Kidney epithelial cell (primary cell): ENCODE results near the gene IFT52. TPM values are rescaled to one million over a fixed set of nuclear protein-coding genes. Genes with fewer than 3 reads are reported as not detected.

Experiments used
- DNase-seq: peaks from one replicate; pipeline ENCODE4 v3.0.0-alpha.2; 2010; ENCODE audit warnings: low read depth
- H3K27me3 ChIP-seq: 2 replicates; pipeline ENCODE4 v1.6.0; 2011; ENCODE audit warnings: low read length; ENCODE audit not compliant: control insufficient read depth, insufficient read depth
- H3K36me3 ChIP-seq: 2 replicates; pipeline ENCODE4 v1.5.1; 2011; ENCODE audit warnings: low read length; ENCODE audit not compliant: control insufficient read depth, insufficient read depth
- H3K4me3 ChIP-seq: 2 replicates; pipeline ENCODE4 v1.5.1; 2011; ENCODE audit warnings: low read depth, mild to moderate bottlenecking, control low read depth, low read length
- total RNA-seq: library from RNA; depleted of rRNA; stranded (reverse); fragments of >200 nt; gene quantifications from 2 replicates; pipeline ENCODE4 v1.2.3, GENCODE V29; 2015
- TF ChIP-seq, protein P1 (sequence below): IDR thresholded peaks from 2 replicates; pipeline ENCODE4 v1.5.1; 2011; ENCODE audit warnings: mild to moderate bottlenecking, moderate library complexity, low read length, control low read depth, inconsistent platforms; ENCODE audit not compliant: insufficient read depth, poor library complexity, severe bottlenecking

Gene IFT52
- total RNA-seq, result 29.7 and 35.4 TPM in 2 replicates

GRCh38 chr20:43590392-43591303 is at the start of gene IFT52:
TSS of gene IFT52 (plus strand) at chr20:43590937. CDS start at chr20:43594699, 3,762 bp downstream.
- peak; percentile 63 for DNase-seq
- TF ChIP-seq, protein P1, sequence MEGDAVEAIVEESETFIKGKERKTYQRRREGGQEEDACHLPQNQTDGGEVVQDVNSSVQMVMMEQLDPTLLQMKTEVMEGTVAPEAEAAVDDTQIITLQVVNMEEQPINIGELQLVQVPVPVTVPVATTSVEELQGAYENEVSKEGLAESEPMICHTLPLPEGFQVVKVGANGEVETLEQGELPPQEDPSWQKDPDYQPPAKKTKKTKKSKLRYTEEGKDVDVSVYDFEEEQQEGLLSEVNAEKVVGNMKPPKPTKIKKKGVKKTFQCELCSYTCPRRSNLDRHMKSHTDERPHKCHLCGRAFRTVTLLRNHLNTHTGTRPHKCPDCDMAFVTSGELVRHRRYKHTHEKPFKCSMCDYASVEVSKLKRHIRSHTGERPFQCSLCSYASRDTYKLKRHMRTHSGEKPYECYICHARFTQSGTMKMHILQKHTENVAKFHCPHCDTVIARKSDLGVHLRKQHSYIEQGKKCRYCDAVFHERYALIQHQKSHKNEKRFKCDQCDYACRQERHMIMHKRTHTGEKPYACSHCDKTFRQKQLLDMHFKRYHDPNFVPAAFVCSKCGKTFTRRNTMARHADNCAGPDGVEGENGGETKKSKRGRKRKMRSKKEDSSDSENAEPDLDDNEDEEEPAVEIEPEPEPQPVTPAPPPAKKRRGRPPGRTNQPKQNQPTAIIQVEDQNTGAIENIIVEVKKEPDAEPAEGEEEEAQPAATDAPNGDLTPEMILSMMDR, result no peak
- Histone ChIP-seq H3K27me3 (no peaks in the 10 kb centered on the region), H3K36me3 (no peaks in the 10 kb centered on the region), H3K4me3 (peak within 1 kb of the TSS; percentile 82)

DNA sequence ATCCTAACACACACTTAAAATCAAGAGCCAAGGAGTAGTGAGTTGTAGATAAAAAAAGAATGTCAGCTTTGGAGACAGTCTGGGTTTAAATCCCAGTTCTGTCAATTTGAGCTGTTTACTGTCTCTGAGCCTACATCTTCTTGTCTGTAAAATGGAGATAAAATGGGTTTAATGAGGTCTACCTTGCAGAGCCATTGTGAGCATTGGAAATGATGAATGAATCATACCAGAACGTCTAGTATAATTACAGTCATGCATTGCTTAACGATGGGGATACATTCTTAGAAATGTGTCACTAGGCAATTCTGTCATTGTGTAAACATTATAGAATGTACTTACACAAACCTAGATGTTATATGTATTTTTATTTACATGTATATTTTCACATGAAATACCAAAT is 49.5 kb upstream of the IFT52 start:
- DNase-seq, result no peak
- TF ChIP-seq, protein P1, result no peak

GRCh38 chr20:43542161-43542560 is 48.6 kb upstream of the IFT52 start:
- TF ChIP-seq, protein P1, result no peak
- H3K4me3 ChIP-seq, result no peak overlapping the region
- no peak for DNase-seq
- no peaks in the 10 kb centered on the region for H3K36me3 ChIP-seq
- no peaks in the 10 kb centered on the region for H3K27me3 ChIP-seq

More for the DNA sequence above, 49.5 kb upstream of the IFT52 start:
- H3K36me3 ChIP-seq, result no peaks in the 10 kb centered on the region
- no peaks in the 10 kb centered on the region for H3K27me3 ChIP-seq
- H3K4me3 ChIP-seq, result no peak overlapping the region

GRCh38 chr20:43542674-43543073 is 48.1 kb upstream of the IFT52 start:
- H3K36me3 ChIP-seq, result no peaks in the 10 kb centered on the region
- DNase-seq, result no peak
- TF ChIP-seq, protein P1, result no peak
- H3K4me3 ChIP-seq, result no peak overlapping the region
- H3K27me3 ChIP-seq, result no peaks in the 10 kb centered on the region

DNA sequence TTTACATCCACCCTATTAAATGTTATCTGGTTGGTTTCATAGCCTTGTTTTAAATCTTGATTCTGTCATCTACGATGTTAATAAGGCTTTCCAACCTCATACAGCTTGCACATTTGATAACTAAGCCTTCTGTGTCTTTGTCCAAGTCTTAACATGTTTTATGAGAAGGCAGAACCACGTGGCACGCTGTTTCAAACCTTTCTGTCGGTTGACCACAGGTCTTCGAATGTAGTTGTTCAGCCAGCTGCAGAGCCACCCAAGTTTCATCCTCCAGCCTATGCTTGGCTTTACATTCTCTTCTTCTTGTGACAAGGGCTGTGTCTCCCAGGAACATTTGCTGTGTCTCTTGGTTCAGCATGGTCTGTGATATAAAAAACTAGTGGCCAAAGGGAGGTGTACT is 47.6 kb upstream of the IFT52 start:
- Histone ChIP-seq H3K4me3 (no peak overlapping the region), H3K27me3 (no peaks in the 10 kb centered on the region), H3K36me3 (no peaks in the 10 kb centered on the region)
- no peak for DNase-seq
- TF ChIP-seq, protein P1, result no peak
